SK-N-SH treated with all-trans-retinoic acid at 6 μM for 48 hours (cell line): ENCODE data around the gene PSTPIP2.
A peak's percentile ranks its signal among the peaks of the same experiment; 100 is the strongest.

ENCODE experiments used
- ATAC-seq: fragments of 200-7000 bp; cut with Tn5 transposase; 3 replicates; pipeline ENCODE4 v1.9.1; 2020; ENCODE audit warnings: mild to moderate bottlenecking, moderate library complexity
- ARNTL ChIP-seq: fragments of 450-650 bp; formaldehyde crosslinking; IDR thresholded peaks from 2 replicates; pipeline ENCODE4 v1.5.0; 2020; ENCODE audit warnings: low read depth, mild to moderate bottlenecking, moderate library complexity, borderline replicate concordance
- BACH2 ChIP-seq: fragments of 250-450 bp; sonication (Bioruptor Pico); IDR thresholded peaks from 2 replicates; pipeline ENCODE4 v1.9.0; 2021; ENCODE audit warnings: mild to moderate bottlenecking, borderline replicate concordance
- CREB5 ChIP-seq: fragments of 250-450 bp; sonication (Bioruptor Pico); IDR thresholded peaks from 2 replicates; pipeline ENCODE4 v1.5.1; 2020; ENCODE audit warnings: low read depth, mild to moderate bottlenecking, moderate library complexity
- CSDC2 ChIP-seq: fragments of 250-450 bp; sonication (Bioruptor Pico); IDR thresholded peaks from 2 replicates; pipeline ENCODE4 v1.5.0; 2020; ENCODE audit warnings: mild to moderate bottlenecking, moderate library complexity
- CSRNP3 ChIP-seq: fragments of 250-450 bp; sonication (Bioruptor Pico); IDR thresholded peaks from 2 replicates; pipeline ENCODE4 v1.5.1; 2021; ENCODE audit warnings: mild to moderate bottlenecking, moderate library complexity
- ESRRG ChIP-seq: fragments of 250-450 bp; sonication (Bioruptor Pico); IDR thresholded peaks from 2 replicates; pipeline ENCODE4 v1.6.1; 2021; ENCODE audit warnings: mild to moderate bottlenecking
- GLIS3 ChIP-seq: fragments of 250-450 bp; sonication (Bioruptor Pico); IDR thresholded peaks from 2 replicates; pipeline ENCODE4 v1.5.0; 2020; ENCODE audit warnings: mild to moderate bottlenecking, moderate library complexity
- ISL1 ChIP-seq: fragments of 250-450 bp; sonication (Bioruptor Pico); IDR thresholded peaks from 2 replicates; pipeline ENCODE4 v2.1.2; 2022; ENCODE audit warnings: mild to moderate bottlenecking, moderate library complexity
- OSR1 ChIP-seq: fragments of 250-450 bp; sonication (Bioruptor Pico); IDR thresholded peaks from 2 replicates; pipeline ENCODE4 v1.8.0; 2022; ENCODE audit warnings: moderate library complexity, mild to moderate bottlenecking, inconsistent platforms
- PPARA ChIP-seq: fragments of 250-450 bp; sonication (Bioruptor Pico); IDR thresholded peaks from 2 replicates; pipeline ENCODE4 v1.5.0; 2020; ENCODE audit warnings: mild to moderate bottlenecking, borderline replicate concordance
- RARB ChIP-seq: fragments of 250-450 bp; sonication (Bioruptor Pico); IDR thresholded peaks from 2 replicates; pipeline ENCODE4 v1.8.0; 2021; ENCODE audit warnings: mild to moderate bottlenecking, moderate library complexity
- TCF4 ChIP-seq: fragments of 250-450 bp; sonication (Bioruptor Pico); IDR thresholded peaks from 2 replicates; pipeline ENCODE4 v1.8.0; 2021; ENCODE audit warnings: mild to moderate bottlenecking, moderate library complexity, borderline replicate concordance
- TOX ChIP-seq: fragments of 250-450 bp; sonication (Bioruptor Pico); IDR thresholded peaks from 2 replicates; pipeline ENCODE4 v1.8.0; 2021; ENCODE audit warnings: mild to moderate bottlenecking, moderate library complexity, borderline replicate concordance
- TSHZ2 ChIP-seq: fragments of 250-450 bp; sonication (Bioruptor Pico); IDR thresholded peaks from 2 replicates; pipeline ENCODE4 v1.5.0; 2020; ENCODE audit warnings: mild to moderate bottlenecking, moderate library complexity
- ZC3H10 ChIP-seq: fragments of 250-450 bp; sonication (Bioruptor Pico); IDR thresholded peaks from 2 replicates; pipeline ENCODE4 v1.5.1; 2021; ENCODE audit warnings: mild to moderate bottlenecking, moderate library complexity
- ZFP3 ChIP-seq: fragments of 250-450 bp; sonication (Bioruptor Pico); IDR thresholded peaks from 2 replicates; pipeline ENCODE4 v1.5.0; 2020; ENCODE audit warnings: mild to moderate bottlenecking, moderate library complexity
- ZFP30 ChIP-seq: fragments of 450-650 bp; formaldehyde crosslinking; IDR thresholded peaks from 2 replicates; pipeline ENCODE4 v1.5.0; 2022; ENCODE audit warnings: mild to moderate bottlenecking, moderate library complexity
- ZNF565 ChIP-seq: fragments of 450-650 bp; formaldehyde crosslinking; conservative IDR thresholded peaks from 2 replicates; pipeline ENCODE4 v1.5.0; 2020; ENCODE audit warnings: low read depth, mild to moderate bottlenecking, moderate library complexity
- ZNF70 ChIP-seq: fragments of 450-650 bp; formaldehyde crosslinking; IDR thresholded peaks from 2 replicates; pipeline ENCODE4 v1.5.0; 2020; ENCODE audit warnings: mild to moderate bottlenecking, moderate library complexity
- ZNF8 ChIP-seq: fragments of 450-650 bp; formaldehyde crosslinking; IDR thresholded peaks from 2 replicates; pipeline ENCODE4 v1.5.0; 2020; ENCODE audit warnings: mild to moderate bottlenecking, moderate library complexity
- TF ChIP-seq, protein P1 (sequence below): fragments of 250-450 bp; sonication (Bioruptor Pico); IDR thresholded peaks from 2 replicates; pipeline ENCODE4 v1.8.0; 2021; ENCODE audit warnings: low read depth, mild to moderate bottlenecking, moderate library complexity, borderline replicate concordance

Gene PSTPIP2

GRCh38 chr18:46071653-46072375 is at the start of gene PSTPIP2:
PSTPIP2 (minus strand) TSS chr18:46072260; CDS start chr18:46072188, 72 bp downstream.
- TF ChIP-seq ZFP3 (CRISPR knock-in tag) (no peak), ZNF70 (CRISPR knock-in tag) (no peak), CSRNP3 (no peak), ZFP30 (CRISPR knock-in tag) (no peak), ZNF565 (CRISPR knock-in tag) (no peak), ARNTL (no peak), CSDC2 (CRISPR knock-in tag) (no peak), ISL1 (CRISPR knock-in tag) (no peak), TCF4 (CRISPR knock-in tag) (no peak), ESRRG (no peak), GLIS3 (no peak)
- TF ChIP-seq, protein P1, sequence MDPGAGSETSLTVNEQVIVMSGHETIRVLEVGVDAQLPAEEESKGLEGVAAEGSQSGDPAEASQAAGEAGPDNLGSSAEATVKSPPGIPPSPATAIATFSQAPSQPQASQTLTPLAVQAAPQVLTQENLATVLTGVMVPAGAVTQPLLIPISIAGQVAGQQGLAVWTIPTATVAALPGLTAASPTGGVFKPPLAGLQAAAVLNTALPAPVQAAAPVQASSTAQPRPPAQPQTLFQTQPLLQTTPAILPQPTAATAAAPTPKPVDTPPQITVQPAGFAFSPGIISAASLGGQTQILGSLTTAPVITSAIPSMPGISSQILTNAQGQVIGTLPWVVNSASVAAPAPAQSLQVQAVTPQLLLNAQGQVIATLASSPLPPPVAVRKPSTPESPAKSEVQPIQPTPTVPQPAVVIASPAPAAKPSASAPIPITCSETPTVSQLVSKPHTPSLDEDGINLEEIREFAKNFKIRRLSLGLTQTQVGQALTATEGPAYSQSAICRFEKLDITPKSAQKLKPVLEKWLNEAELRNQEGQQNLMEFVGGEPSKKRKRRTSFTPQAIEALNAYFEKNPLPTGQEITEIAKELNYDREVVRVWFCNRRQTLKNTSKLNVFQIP = no peak
- peak; percentile 87 for ATAC-seq

- TF ChIP-seq CSRNP3 (no peak), ARNTL (no peak), ZNF565 (CRISPR knock-in tag) (no peak), ZNF70 (CRISPR knock-in tag) (no peak), CREB5 (CRISPR knock-in tag) (no peak), ISL1 (CRISPR knock-in tag) (no peak), ZFP3 (CRISPR knock-in tag) (no peak), ZC3H10 (CRISPR knock-in tag) (no peak), TSHZ2 (no peak)
- ATAC-seq = no peak
Observed at GRCh38 chr18:46113751-46114150, 41.7 kb upstream of the PSTPIP2 start.

GRCh38 chr18:46110406-46110805 is 38.3 kb upstream of the PSTPIP2 start:
- no peak for ATAC-seq
- TF ChIP-seq ARNTL (no peak), CSDC2 (CRISPR knock-in tag) (no peak), ZC3H10 (CRISPR knock-in tag) (no peak), RARB (no peak), PPARA (CRISPR knock-in tag) (no peak), BACH2 (no peak), CREB5 (CRISPR knock-in tag) (no peak), GLIS3 (no peak), CSRNP3 (no peak), OSR1 (no peak), ZNF565 (CRISPR knock-in tag) (no peak), TSHZ2 (no peak), ZNF8 (no peak), ZNF70 (CRISPR knock-in tag) (no peak), ISL1 (CRISPR knock-in tag) (no peak), ESRRG (no peak), TOX (no peak)
